Smooth muscle cell of the umbilical artery (primary cell): ENCODE data around the gene SSC5D. TPM values are rescaled to one million over a fixed set of nuclear protein-coding genes. Genes with fewer than 3 reads are reported as not detected.

ENCODE experiments used
- total RNA-seq: library from RNA; depleted of rRNA; stranded (reverse); fragments of >200 nt; gene quantifications from 2 replicates; pipeline ENCODE4 v1.2.3, GENCODE V29; 2014

The SSC5D gene
- total RNA-seq, result 13.7 and 16.0 TPM in 2 replicates

DNA sequence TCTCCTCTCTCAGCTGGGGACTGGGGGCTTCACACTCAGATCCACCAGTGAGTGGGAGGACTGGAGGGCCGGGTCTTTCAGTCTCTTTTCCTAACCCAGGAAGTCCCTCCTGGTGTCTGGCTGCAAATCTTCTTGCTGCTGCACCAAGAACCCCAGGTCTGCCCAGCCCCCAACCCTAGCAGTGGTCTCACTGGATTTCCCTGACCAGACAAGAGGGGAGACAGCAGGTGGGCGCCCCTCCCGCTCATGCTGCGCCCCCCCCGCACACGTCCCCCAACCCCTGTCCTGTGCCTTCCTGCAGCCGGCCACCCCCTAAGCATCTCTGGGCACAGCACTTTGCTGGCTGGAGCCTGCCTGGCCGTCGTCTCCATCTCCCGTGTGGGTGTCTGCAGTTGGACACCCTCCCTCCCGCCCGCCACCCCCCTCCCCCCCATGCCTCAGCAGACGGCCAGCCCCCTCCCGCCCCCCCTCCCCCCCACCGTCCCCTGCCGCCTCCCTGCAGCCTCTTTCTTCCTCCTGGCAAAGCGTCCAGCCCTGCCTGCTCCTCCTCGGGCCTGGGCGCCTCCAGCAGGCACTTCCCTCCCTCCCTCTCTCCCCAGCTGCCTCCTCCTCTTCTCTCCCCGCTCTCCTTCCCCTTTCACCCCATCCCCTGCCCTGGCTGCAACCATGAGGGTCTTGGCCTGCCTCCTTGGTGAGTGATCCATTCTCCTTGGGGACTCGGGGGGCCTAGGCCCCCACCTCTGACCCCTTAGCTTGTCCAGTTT, at the start of gene SSC5D:
TSS of gene SSC5D (plus strand) at position 513 of the 764 bp plus-strand sequence. CDS start at position 667, 154 bp downstream.

DNA sequence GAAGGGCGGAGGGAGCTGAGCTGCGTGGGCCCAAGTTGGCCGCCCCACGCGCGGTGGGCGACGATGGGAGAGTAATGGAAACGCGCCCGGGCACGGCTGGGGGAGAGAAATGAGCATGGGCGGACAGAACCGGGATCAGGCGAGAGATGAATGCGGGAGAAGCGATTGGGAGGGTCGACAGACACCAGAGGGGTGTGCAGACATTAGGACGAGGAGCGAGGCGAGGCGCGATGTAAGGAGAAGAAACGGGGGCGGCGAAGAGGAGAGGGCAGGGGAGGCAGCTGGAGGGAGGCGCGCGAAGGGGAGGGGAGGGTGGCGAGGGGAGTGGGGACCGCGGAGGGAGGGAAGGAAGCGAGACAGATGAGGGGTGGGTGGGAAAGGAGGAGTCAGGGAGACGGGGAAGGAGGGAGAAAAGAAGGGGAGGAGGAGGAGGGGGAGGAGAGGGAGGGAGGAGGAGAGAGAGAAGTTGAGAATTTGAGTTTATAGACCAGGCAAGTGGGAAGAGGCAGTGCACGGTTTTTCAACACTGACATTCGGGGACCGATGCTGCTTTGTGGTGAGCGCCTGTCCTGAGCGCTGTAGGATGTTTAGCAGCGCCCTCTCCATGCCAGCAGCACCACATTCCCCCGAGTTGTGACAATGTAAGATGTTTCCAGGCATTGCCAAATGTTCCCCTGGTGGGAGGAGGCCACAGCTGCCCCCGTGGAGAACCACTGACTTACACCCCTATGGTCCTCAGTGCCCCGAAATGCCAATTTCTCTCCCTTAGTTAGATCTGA, 45.0 kb upstream of the SSC5D start, which contains the start of gene SHISA7:
TSS of gene SHISA7 (minus strand) at position 256 of the 779 bp plus-strand sequence. CDS start 437 bp downstream, outside the sequence.

GRCh38 chr19:55461259-55461973, 26.8 kb upstream of the SSC5D start, which contains the start of gene ISOC2:
ISOC2 (minus strand) TSS chr19:55461642; CDS start chr19:55456486, 5,156 bp downstream.

DNA sequence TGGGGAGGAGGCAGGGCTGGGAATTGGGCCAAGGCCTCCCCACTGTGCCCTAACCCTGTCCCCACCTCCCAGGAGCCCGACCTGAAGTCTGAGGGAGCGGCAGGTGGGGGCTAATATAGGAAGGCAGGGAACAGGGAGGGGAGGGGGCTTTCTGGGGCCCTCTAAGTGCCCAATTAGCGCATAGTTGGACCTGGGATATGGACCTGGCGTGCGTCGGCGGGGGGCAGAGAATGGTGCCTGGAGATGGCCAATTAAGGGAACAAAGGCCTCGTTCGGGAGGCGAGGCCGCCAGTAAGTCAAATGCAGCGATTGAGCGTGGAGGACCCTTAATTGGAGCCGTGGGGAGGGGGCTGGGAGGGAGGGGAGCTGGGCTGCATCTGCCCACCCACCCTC, 23.6 kb upstream of the SSC5D start, which contains the start of gene C19orf85:
TSS of gene C19orf85 (minus strand) at position 90 of the 393 bp plus-strand sequence. CDS start 197 bp downstream, outside the sequence.

GRCh38 chr19:55476100-55476775, 12.0 kb upstream of the SSC5D start, which contains the start of gene ZNF628:
ZNF628 (plus strand) TSS chr19:55476617; CDS start chr19:55479911, 3,294 bp downstream.

DNA sequence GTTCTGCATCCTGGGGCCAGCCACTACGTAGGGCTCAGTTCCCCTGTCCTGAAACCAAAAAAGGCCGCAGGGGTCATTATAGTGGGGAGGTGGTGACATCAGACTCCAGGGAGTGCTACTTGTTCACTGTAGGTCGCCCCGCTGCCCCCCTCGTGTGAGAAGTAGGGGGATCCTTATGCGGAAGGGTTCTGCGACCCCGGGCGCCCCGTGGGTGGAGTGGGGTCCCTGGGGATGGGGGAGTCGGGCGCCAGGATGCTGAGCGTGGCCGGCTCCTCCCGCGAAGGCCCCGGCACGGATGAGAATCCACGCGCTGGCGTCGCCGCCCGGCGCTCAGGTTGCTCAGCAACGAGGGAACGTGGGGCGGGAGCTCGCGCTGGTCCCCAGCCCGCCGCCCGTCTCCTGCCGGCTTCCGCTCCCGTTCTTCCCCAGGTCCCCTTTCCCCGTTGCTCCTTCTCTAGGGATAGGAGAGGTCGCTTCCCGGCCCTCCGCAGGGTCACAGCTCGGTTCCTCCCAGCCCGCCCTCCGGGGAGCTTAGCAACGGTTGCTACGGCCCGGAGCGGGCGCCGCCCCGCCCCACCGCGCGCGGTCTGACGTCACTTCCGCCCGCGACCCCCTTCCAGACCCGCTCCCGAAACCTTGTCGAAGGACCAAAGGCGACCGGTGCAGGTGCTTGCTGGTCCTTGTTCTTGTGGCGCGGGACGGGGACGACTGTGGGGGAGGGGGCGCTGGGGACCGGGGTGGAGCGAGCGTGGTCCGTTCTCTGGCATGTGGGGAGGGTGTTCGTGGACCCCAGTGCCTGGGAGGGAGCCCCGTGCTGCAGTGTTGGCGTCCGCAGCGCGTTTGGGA, 3.4 kb upstream of the SSC5D start, which contains the start of gene NAT14:
TSS of gene NAT14 (plus strand) at position 596 of the 846 bp plus-strand sequence. CDS start 521 bp downstream, outside the sequence.

DNA sequence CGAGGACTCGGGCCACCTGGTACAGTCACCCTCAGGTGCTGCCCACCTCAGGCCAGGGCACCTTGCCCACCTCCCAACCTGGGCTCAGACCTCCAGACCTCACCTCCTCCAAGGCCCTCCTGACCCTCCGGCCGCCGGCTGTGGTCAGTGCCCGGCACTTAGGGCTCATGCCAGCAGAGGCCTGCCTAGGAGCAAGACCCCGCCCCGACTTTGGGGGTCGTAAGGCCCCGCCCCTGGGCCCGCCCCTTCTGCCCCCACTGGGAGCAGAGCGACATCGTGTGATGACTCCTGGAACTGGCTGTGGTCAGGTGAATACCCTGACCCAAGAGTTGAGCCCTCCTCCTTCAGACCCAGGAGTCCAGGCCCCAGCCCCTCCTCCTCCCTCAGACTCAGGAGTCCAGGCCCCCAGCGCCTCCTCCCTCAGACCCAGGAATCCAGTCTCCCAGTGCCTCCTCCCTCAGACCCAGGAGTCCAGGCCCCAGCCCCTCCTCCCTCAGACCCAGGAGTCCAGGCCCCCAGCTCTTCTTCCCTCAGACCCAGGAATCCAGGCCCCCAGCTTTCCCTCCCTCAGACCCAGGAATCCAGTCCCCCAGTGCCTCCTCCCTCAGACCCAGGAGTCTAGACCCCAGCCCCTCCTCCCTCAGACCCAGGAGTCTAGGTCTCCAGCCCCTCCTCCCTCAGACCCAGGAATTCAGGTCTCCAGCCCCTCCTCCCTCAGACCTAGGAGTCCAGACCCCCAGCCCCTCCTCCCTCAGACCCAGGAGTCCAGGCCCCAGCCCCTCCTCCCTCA, 48.9 kb downstream of the SSC5D start, which contains the start of gene SBK2:
TSS of gene SBK2 (minus strand) at position 183 of the 790 bp plus-strand sequence. CDS start 839 bp downstream, outside the sequence.

DNA sequence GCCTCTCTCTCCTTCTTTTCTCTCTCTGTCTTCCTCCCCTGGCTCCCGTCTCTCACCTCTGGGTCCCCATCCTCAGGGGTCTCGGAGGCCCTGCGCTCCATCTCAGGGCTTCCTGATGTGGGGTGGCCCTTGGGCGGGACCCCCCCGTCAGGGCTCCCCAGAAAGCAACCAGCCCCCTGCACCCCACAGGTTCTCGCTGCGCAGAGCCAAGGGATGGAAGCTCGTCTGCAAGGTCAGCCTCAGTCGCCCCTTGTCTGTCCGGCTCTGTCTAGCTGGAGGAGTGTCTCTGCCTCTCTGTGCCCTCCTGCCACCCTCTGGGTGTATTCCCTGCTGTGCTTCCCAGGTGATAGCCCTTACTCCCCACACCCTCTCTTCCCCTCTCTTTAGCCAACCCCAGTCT, 57.2 kb downstream of the SSC5D start, which contains the start of gene SBK3:
TSS of gene SBK3 (minus strand) at position 101 of the 400 bp plus-strand sequence. CDS start at position 101, 0 bp downstream.

Other genes starting within 250 kb of the SSC5D start
- gene PPP6R1, start 229.4 kb upstream of the SSC5D start, total RNA-seq, result 30.9 and 63.4 TPM in 2 replicates
- gene HSPBP1, start 208.3 kb upstream of the SSC5D start, total RNA-seq, result 22.9 and 34.8 TPM in 2 replicates
- gene BRSK1, start 204.4 kb upstream of the SSC5D start, total RNA-seq, result 6.5 and 16.4 TPM in 2 replicates
- gene TMEM150B, start 163.1 kb upstream of the SSC5D start, total RNA-seq, result not detected in 2 replicates
- 9.5 and 9.8 TPM in 2 replicates for gene KMT5C, start 148.6 kb upstream of the SSC5D start, total RNA-seq
- gene COX6B2, start 133.7 kb upstream of the SSC5D start, total RNA-seq, result 0.09 TPM in 1 of 2 replicates, not detected in the other
- gene GARIN5B, start 125.2 kb upstream of the SSC5D start, total RNA-seq, result not detected in 2 replicates
- 14.4 and 33.9 TPM in 2 replicates for gene IL11, start 118.0 kb upstream of the SSC5D start, total RNA-seq
- not detected in 2 replicates for gene TMEM190, start 111.6 kb upstream of the SSC5D start, total RNA-seq
- 0.30 and 0.32 TPM in 2 replicates for gene TMEM238, start 104.1 kb upstream of the SSC5D start, total RNA-seq
- 212 and 468 TPM in 2 replicates for gene RPL28, start 102.5 kb upstream of the SSC5D start, total RNA-seq
- gene UBE2S, start 80.6 kb upstream of the SSC5D start, total RNA-seq, result 72.5 and 94.4 TPM in 2 replicates
- gene SHISA7, start 45.1 kb upstream of the SSC5D start, total RNA-seq, result not detected in 2 replicates
- 29.4 and 47.2 TPM in 2 replicates for gene ISOC2, start 26.8 kb upstream of the SSC5D start, total RNA-seq
- gene C19orf85, start 23.7 kb upstream of the SSC5D start, total RNA-seq, result not detected in 2 replicates
- gene ZNF628, start 11.8 kb upstream of the SSC5D start, total RNA-seq, result 1.5 and 3.0 TPM in 2 replicates
- 18.0 and 20.5 TPM in 2 replicates for gene NAT14, start 3.2 kb upstream of the SSC5D start, total RNA-seq
- gene SBK2, start 48.7 kb downstream of the SSC5D start, total RNA-seq, result not detected in 2 replicates
- gene SBK3, start 57.1 kb downstream of the SSC5D start, total RNA-seq, result not detected in 2 replicates
- 3.9 and 6.5 TPM in 2 replicates for gene ZNF579, start 92.4 kb downstream of the SSC5D start, total RNA-seq
- 3.0 and 3.6 TPM in 2 replicates for gene FIZ1, start 111.1 kb downstream of the SSC5D start, total RNA-seq
- gene ZNF524, start 111.9 kb downstream of the SSC5D start, total RNA-seq, result 5.9 and 7.1 TPM in 2 replicates
- 2.1 and 3.3 TPM in 2 replicates for gene ZNF865, start 117.2 kb downstream of the SSC5D start, total RNA-seq
- 2.5 and 4.2 TPM in 2 replicates for gene ZNF784, start 136.1 kb downstream of the SSC5D start, total RNA-seq
- gene ZNF580, start 152.6 kb downstream of the SSC5D start, total RNA-seq, result 4.8 and 4.9 TPM in 2 replicates
- 10.7 and 14.6 TPM in 2 replicates for gene ZNF581, start 155.2 kb downstream of the SSC5D start, total RNA-seq
- 8.2 and 8.6 TPM in 2 replicates for gene CCDC106, start 159.8 kb downstream of the SSC5D start, total RNA-seq
- 61.8 and 111 TPM in 2 replicates for gene U2AF2, start 166.6 kb downstream of the SSC5D start, total RNA-seq
- 51.4 and 172 TPM in 2 replicates for gene EPN1, start 186.8 kb downstream of the SSC5D start, total RNA-seq
- not detected in 2 replicates for gene NLRP9, start 250.0 kb downstream of the SSC5D start, total RNA-seq